PC-9 (cell line): ENCODE measurements around the gene STX7. TPM values are rescaled to one million over a fixed set of nuclear protein-coding genes. Genes with fewer than 3 reads are reported as not detected.

Experiments
- BruUV-seq: library from RNA; stranded (reverse); fragments of 400-500 nt; replicated peaks from 2 replicates; lab custom pipeline; 2021; lab: Mats Ljungman, UMichigan
- CTCF ChIA-PET: fragments of 300-600 bp; sonication (Branson Sonifier 250); formaldehyde crosslinking; loops from one replicate; lab custom pipeline; 2022; ENCODE audit warnings: antibody characterized with exemption; lab: Charles Lee
- POLR2A ChIA-PET: fragments of 300-600 bp; sonication (Branson Sonifier 250); formaldehyde crosslinking; loops from one replicate; lab custom pipeline; 2022; ENCODE audit warnings: antibody characterized with exemption; ENCODE audit not compliant: unreplicated experiment; lab: Charles Lee
- DNase-seq, 2 experiments: peaks; one replicate each; pipeline versions ENCODE4 v3.0.0 to v3.0.0-alpha.2; 2015 to 2022; ENCODE audit warnings: mixed read lengths in 1 of 2
- H2AFZ ChIP-seq: fragments of 200-600 bp; sonication (generic); 2 replicates; pipeline ENCODE4 v1.8.1; 2017; ENCODE audit warnings: antibody characterized with exemption
- H3F3A ChIP-seq: fragments of 200-600 bp; sonication (generic); 2 replicates; pipeline ENCODE4 v1.8.1; 2017; ENCODE audit warnings: antibody characterized with exemption, mild to moderate bottlenecking, low read depth; ENCODE audit not compliant: insufficient read depth
- H3K27ac ChIP-seq: fragments of 200-600 bp; sonication (generic); 2 replicates; pipeline ENCODE4 v1.6.1; 2016; ENCODE audit warnings: mixed run types
- H3K27me3 ChIP-seq: fragments of 200-600 bp; sonication (generic); 2 replicates; pipeline ENCODE4 v1.6.1; 2016; ENCODE audit warnings: low read depth, mixed run types; ENCODE audit not compliant: insufficient read depth
- H3K36me3 ChIP-seq: fragments of 200-600 bp; sonication (generic); 2 replicates; pipeline ENCODE4 v1.6.1; 2016; ENCODE audit warnings: low read depth, mixed run types
- H3K4me1 ChIP-seq: fragments of 200-600 bp; sonication (generic); replicated peaks from 2 replicates; pipeline ENCODE4 v1.6.1; 2016; ENCODE audit warnings: mixed run types; ENCODE audit not compliant: insufficient read depth
- H3K4me2 ChIP-seq: fragments of 200-600 bp; sonication (generic); 2 replicates; pipeline ENCODE4 v1.6.1; 2017; ENCODE audit warnings: mixed run types
- H3K4me3 ChIP-seq: fragments of 200-600 bp; sonication (generic); 2 replicates; pipeline ENCODE4 v1.6.1; 2016; ENCODE audit warnings: mixed run types
- H3K79me2 ChIP-seq: fragments of 200-600 bp; sonication (generic); 2 replicates; pipeline ENCODE4 v1.6.1; 2017; ENCODE audit warnings: low read depth, mixed run types
- H3K9me2 ChIP-seq: fragments of 200-600 bp; sonication (generic); 2 replicates; pipeline ENCODE4 v1.8.1; 2017; ENCODE audit warnings: mild to moderate bottlenecking; ENCODE audit not compliant: insufficient read depth
- H3K9me3 ChIP-seq: fragments of 200-600 bp; sonication (generic); 2 replicates; pipeline ENCODE4 v1.8.1; 2016; ENCODE audit warnings: low read depth; ENCODE audit not compliant: insufficient read depth
- H4K20me1 ChIP-seq: fragments of 200-600 bp; sonication (generic); 2 replicates; pipeline ENCODE4 v1.8.1; 2017; ENCODE audit not compliant: insufficient read depth
- CTCF ChIP-seq: fragments of 200-600 bp; sonication (generic); conservative IDR thresholded peaks from 2 replicates; pipeline ENCODE4 v1.6.1; 2017; ENCODE audit warnings: mixed run types, antibody characterized with exemption, mild to moderate bottlenecking, moderate library complexity
- EZH2 ChIP-seq: fragments of 200-600 bp; sonication (generic); IDR thresholded peaks from 2 replicates; pipeline ENCODE4 v1.8.0; 2017; ENCODE audit warnings: antibody characterized with exemption, low read depth
- intact Hi-C: fragments of 100-400 bp; cut with micrococcal nuclease; formaldehyde crosslinking; loops from one replicate; pipeline ENCODE4 v1.10.0; 2022; ENCODE audit not compliant: unreplicated experiment
- total RNA-seq: library from RNA; stranded (reverse); gene quantifications from 2 replicates; pipeline ENCODE4 v1.2.3, GENCODE V29; 2021

The STX7 gene
- total RNA-seq, 1 experiment from 2014 or later: 40.7 TPM

DNA sequence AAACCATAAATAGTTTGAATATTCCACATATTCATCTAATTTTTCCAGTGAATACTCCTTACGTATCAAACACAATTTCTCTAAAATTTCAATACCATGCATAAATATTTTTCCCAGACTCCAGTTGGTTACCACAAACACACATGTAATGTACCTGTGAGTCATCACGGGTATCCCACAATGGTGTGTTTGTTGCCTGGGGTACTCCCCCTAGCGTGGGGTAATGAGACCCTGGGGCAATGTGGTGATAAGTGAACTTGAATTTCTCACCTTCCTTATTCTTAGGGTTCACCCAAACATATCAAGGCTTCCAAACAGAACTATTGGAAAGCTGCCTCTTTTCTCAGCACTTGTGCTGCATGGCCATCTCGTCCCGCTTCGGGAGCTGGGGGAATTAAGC is 51.0 kb downstream of the STX7 start:
- Histone ChIP-seq H3K9me2 (no peaks in the 10 kb centered on the region), H3K36me3 (peaks cover 47% of the 10 kb centered on the region), H2AFZ (no peak overlapping the region), H3K9me3 (no peaks in the 10 kb centered on the region; the same call in 1 of the 2 replicates), H4K20me1 (no peaks in the 10 kb centered on the region), H3F3A (peaks cover 17% of the 10 kb centered on the region), H3K27ac (no peak overlapping the region), H3K27me3 (no peaks in the 10 kb centered on the region), H3K79me2 (no peaks in the 10 kb centered on the region), H3K4me2 (no peak overlapping the region), H3K4me3 (no peak overlapping the region), H3K4me1 (peaks cover 28% of the 10 kb centered on the region)
- intact Hi-C loops: no loop called here
- ChIA-PET POLR2A (no interaction called here), CTCF (no interaction called here)
- DNase-seq: no peak
- TF ChIP-seq CTCF (no peak), EZH2 (no peak)
- no TSS peak for BruUV-seq

- TF ChIP-seq CTCF (no peak), EZH2 (no peak)
- Histone ChIP-seq H3K9me3 (no peaks in the 10 kb centered on the region; the same call in 1 of the 2 replicates), H2AFZ (no peak overlapping the region), H3K27me3 (no peaks in the 10 kb centered on the region), H3K9me2 (no peaks in the 10 kb centered on the region), H3K4me1 (peaks cover 11% of the 10 kb centered on the region), H3K27ac (no peak overlapping the region), H3F3A (peaks cover 9% of the 10 kb centered on the region), H3K79me2 (no peaks in the 10 kb centered on the region), H3K4me3 (no peak overlapping the region), H4K20me1 (no peaks in the 10 kb centered on the region), H3K36me3 (peaks cover 47% of the 10 kb centered on the region; the same call in 1 of the 2 replicates), H3K4me2 (no peak overlapping the region)
- ChIA-PET CTCF (no interaction called here), POLR2A (no interaction called here)
- DNase-seq: no peak
- no TSS peak for BruUV-seq
- intact Hi-C loops: no loop called here
These were observed 53.3 kb downstream of the STX7 start for GRCh38 chr6:132459605-132459952.

- Histone ChIP-seq H3K4me2 (no peak overlapping the region), H3K79me2 (no peaks in the 10 kb centered on the region), H3K27ac (no peak overlapping the region), H3F3A (peaks cover 4% of the 10 kb centered on the region; the same call in 1 of the 2 replicates), H2AFZ (no peak overlapping the region), H3K4me1 (peaks cover 6% of the 10 kb centered on the region), H3K9me2 (no peaks in the 10 kb centered on the region), H4K20me1 (no peaks in the 10 kb centered on the region), H3K27me3 (no peaks in the 10 kb centered on the region), H3K9me3 (no peaks in the 10 kb centered on the region; the same call in 1 of the 2 replicates), H3K4me3 (no peak overlapping the region), H3K36me3 (peaks cover 47% of the 10 kb centered on the region; the same call in 1 of the 2 replicates)
- ChIA-PET CTCF (no interaction called here), POLR2A (no interaction called here)
- no TSS peak for BruUV-seq
- no peak for DNase-seq
- intact Hi-C loops: no loop called here
- TF ChIP-seq CTCF (no peak), EZH2 (no peak)
These were observed 53.9 kb downstream of the STX7 start for GRCh38 chr6:132458887-132459604.
